HEK293 (cell line): ENCODE results near the gene PHF3.

Experiments used
- CTCF ChIA-PET: fragments of 350-600 bp; formaldehyde crosslinking; extraction: SDS; loops from one replicate; lab custom pipeline; 2021; ENCODE audit warnings: antibody characterized with exemption; lab: Yijun Ruan, JAX
- POLR2A ChIA-PET: fragments of 300-600 bp; formaldehyde crosslinking; extraction: SDS; loops from one replicate; lab custom pipeline; 2020; ENCODE audit warnings: antibody characterized with exemption, inconsistent platforms; lab: Yijun Ruan, JAX
- H3K27ac ChIP-seq: fragments of 200-500 bp; sonication (Bioruptor generic); 2 replicates; pipeline ENCODE4 v1.5.1; 2014; ENCODE audit warnings: low read depth, low read length, control low read depth, inconsistent platforms; ENCODE audit errors: extremely low read depth
- H3K36me3 ChIP-seq, 2 experiments: fragments of 200-500 bp in 1 of 2; sonication (Bioruptor generic) in 1 of 2; 1 replicate in 1 of 2; 2 replicates in 1 of 2; pipeline ENCODE4 v1.5.1; 2014 to 2017; ENCODE audit warnings: inconsistent platforms in 2 of 2, low read length in 2 of 2; ENCODE audit not compliant: control insufficient read depth in 2 of 2, insufficient read depth in 1 of 2
- H3K4me1 ChIP-seq: fragments of 200-500 bp; sonication (Bioruptor generic); 2 replicates; pipeline ENCODE4 v1.5.1; 2014; ENCODE audit warnings: mild to moderate bottlenecking, low read length, inconsistent platforms; ENCODE audit not compliant: control insufficient read depth, insufficient read depth
- H3K4me3 ChIP-seq: 2 replicates; pipeline ENCODE4 v1.5.1; 2011; ENCODE audit warnings: low read depth, mild to moderate bottlenecking, control low read depth, low read length, moderate library complexity
- H3K9me3 ChIP-seq: fragments of 200-500 bp; sonication (Bioruptor generic); 2 replicates; pipeline ENCODE4 v1.5.1; 2014; ENCODE audit warnings: low read depth, low read length, inconsistent platforms; ENCODE audit not compliant: control insufficient read depth, insufficient read depth
- BCL11B ChIP-seq: fragments of 450-650 bp; formaldehyde crosslinking; IDR thresholded peaks from 2 replicates; pipeline ENCODE4 v1.5.1; 2016; ENCODE audit warnings: low read depth, missing biosample characterization, missing genetic modification characterization
- GFI1B ChIP-seq: fragments of 450-650 bp; formaldehyde crosslinking; IDR thresholded peaks from 2 replicates; pipeline ENCODE4 v1.5.1; 2016; ENCODE audit warnings: missing biosample characterization, missing genetic modification characterization
- PRDM10 ChIP-seq: fragments of 450-650 bp; formaldehyde crosslinking; IDR thresholded peaks from 2 replicates; pipeline ENCODE4 v1.5.1; 2016; ENCODE audit warnings: missing biosample characterization, missing genetic modification characterization
- SP3 ChIP-seq: fragments of 450-650 bp; formaldehyde crosslinking; IDR thresholded peaks from 2 replicates; pipeline ENCODE4 v1.5.1; 2016; ENCODE audit warnings: missing biosample characterization, missing genetic modification characterization
- ZBTB1 ChIP-seq: fragments of 450-650 bp; formaldehyde crosslinking; IDR thresholded peaks from 2 replicates; pipeline ENCODE4 v1.5.1; 2016; ENCODE audit warnings: missing biosample characterization, missing genetic modification characterization
- ZNF280D ChIP-seq: fragments of 450-650 bp; formaldehyde crosslinking; IDR thresholded peaks from 2 replicates; pipeline ENCODE4 v1.5.1; 2016; ENCODE audit warnings: missing biosample characterization, missing genetic modification characterization
- ZNF362 ChIP-seq: fragments of 450-650 bp; formaldehyde crosslinking; IDR thresholded peaks from 2 replicates; pipeline ENCODE4 v1.5.1; 2016; ENCODE audit warnings: missing biosample characterization, missing genetic modification characterization
- ZNF366 ChIP-seq: fragments of 450-650 bp; formaldehyde crosslinking; conservative IDR thresholded peaks from 2 replicates; pipeline ENCODE4 v1.5.1; 2016; ENCODE audit warnings: missing biosample characterization, missing genetic modification characterization
- ZNF391 ChIP-seq: fragments of 450-650 bp; formaldehyde crosslinking; IDR thresholded peaks from 2 replicates; pipeline ENCODE4 v1.5.1; 2016; ENCODE audit warnings: low read depth, missing biosample characterization, missing genetic modification characterization, borderline replicate concordance
- ZNF510 ChIP-seq: fragments of 450-650 bp; formaldehyde crosslinking; IDR thresholded peaks from 2 replicates; pipeline ENCODE4 v1.5.1; 2018; ENCODE audit warnings: mild to moderate bottlenecking, missing genetic modification characterization, missing biosample characterization; ENCODE audit not compliant: insufficient replicate concordance
- ZNF560 ChIP-seq: fragments of 450-650 bp; formaldehyde crosslinking; IDR thresholded peaks from 2 replicates; pipeline ENCODE4 v1.5.1; 2017; ENCODE audit warnings: missing biosample characterization, missing genetic modification characterization, borderline replicate concordance
- ZNF658 ChIP-seq: fragments of 450-650 bp; formaldehyde crosslinking; IDR thresholded peaks from 2 replicates; pipeline ENCODE4; 2016; ENCODE audit warnings: missing biosample characterization, missing genetic modification characterization
- ZNF692 ChIP-seq: fragments of 450-650 bp; formaldehyde crosslinking; IDR thresholded peaks from 2 replicates; pipeline ENCODE4 v1.5.1; 2016; ENCODE audit warnings: missing biosample characterization, missing genetic modification characterization
- ZNF707 ChIP-seq: fragments of 450-650 bp; formaldehyde crosslinking; IDR thresholded peaks from 2 replicates; pipeline ENCODE4 v1.5.1; 2016; ENCODE audit warnings: missing biosample characterization, missing genetic modification characterization
- ZNF776 ChIP-seq: fragments of 450-650 bp; formaldehyde crosslinking; IDR thresholded peaks from 2 replicates; pipeline ENCODE4 v1.5.0; 2017; ENCODE audit warnings: missing biosample characterization, missing genetic modification characterization, borderline replicate concordance
- ZSCAN16 ChIP-seq: fragments of 450-650 bp; formaldehyde crosslinking; IDR thresholded peaks from 2 replicates; pipeline ENCODE4 v1.5.1; 2016; ENCODE audit warnings: missing biosample characterization, missing genetic modification characterization

Gene PHF3

GRCh38 chr6:63730311-63730710 lies 94.7 kb downstream of the PHF3 start (continued):
- no peak for TF ChIP-seq ZNF280D (tag by site-specific recombination)
- no peak for TF ChIP-seq ZNF776 (tag by site-specific recombination)
- TF ChIP-seq ZNF391 (tag by site-specific recombination), result no peak
- TF ChIP-seq PRDM10 (tag by site-specific recombination), result no peak
- TF ChIP-seq ZNF366 (tag by site-specific recombination), result no peak

GRCh38 chr6:63731930-63732329 lies 96.3 kb downstream of the PHF3 start:
- POLR2A ChIA-PET, result no interaction called here
- TF ChIP-seq ZSCAN16 (tag by site-specific recombination) (no peak), SP3 (tag by site-specific recombination) (no peak), ZNF692 (no peak), ZNF560 (tag by site-specific recombination) (no peak), ZNF658 (no peak), ZBTB1 (tag by site-specific recombination) (no peak), GFI1B (tag by site-specific recombination) (no peak), ZNF707 (tag by site-specific recombination) (no peak), ZNF362 (tag by site-specific recombination) (no peak), BCL11B (tag by site-specific recombination) (no peak), ZNF510 (no peak)
- H3K4me1 ChIP-seq, result no peaks in the 10 kb centered on the region
- CTCF ChIA-PET, result interaction anchor here (0.6 to 1.0 kb wide), 2 partner anchors 9 to 62 kb away, joined by 3 to 4 read pairs; no protein-coding TSS in a partner anchor
- no peaks in the 10 kb centered on the region for H3K9me3 ChIP-seq
- H3K4me3 ChIP-seq, result no peak overlapping the region
- no peaks in the 10 kb centered on the region for H3K36me3 ChIP-seq
- no peak overlapping the region for H3K27ac ChIP-seq
